ENCODE measurements around the gene RAB35.

DNA sequence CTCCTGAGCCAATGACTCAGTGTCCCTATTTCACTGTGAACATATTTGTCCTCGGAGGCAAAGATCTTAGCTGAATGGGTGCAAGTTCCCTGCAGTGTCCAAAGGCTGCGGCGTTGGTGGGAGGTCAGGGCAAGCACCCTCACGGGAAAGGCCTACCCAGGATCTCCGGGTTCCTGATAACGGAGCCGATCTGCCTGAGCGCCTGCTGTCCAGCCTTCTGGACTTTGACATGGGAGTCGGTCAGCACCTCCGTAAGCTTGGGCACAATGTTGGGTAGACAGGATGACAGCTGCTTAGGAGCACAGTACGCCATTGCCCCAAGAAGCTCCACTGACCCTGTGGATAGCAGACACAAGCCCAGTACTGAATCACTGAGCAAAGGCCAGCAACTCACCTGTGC is 31.5 kb upstream of the RAB35 start:
- TF ChIP-seq POLR2A (IDR thresholded peaks at IDR 0.05; ENCODE audit: borderline replicate concordance, extremely low read depth, insufficient read depth, insufficient read length) (no peak), FOSL1 (IDR thresholded peaks at IDR 0.05; ENCODE audit: low read depth) (no peak), POLR2AphosphoS5 (IDR thresholded peaks at IDR 0.05; ENCODE audit: low read depth, low read length) (no peak)
- TF ChIP-seq, protein P1, sequence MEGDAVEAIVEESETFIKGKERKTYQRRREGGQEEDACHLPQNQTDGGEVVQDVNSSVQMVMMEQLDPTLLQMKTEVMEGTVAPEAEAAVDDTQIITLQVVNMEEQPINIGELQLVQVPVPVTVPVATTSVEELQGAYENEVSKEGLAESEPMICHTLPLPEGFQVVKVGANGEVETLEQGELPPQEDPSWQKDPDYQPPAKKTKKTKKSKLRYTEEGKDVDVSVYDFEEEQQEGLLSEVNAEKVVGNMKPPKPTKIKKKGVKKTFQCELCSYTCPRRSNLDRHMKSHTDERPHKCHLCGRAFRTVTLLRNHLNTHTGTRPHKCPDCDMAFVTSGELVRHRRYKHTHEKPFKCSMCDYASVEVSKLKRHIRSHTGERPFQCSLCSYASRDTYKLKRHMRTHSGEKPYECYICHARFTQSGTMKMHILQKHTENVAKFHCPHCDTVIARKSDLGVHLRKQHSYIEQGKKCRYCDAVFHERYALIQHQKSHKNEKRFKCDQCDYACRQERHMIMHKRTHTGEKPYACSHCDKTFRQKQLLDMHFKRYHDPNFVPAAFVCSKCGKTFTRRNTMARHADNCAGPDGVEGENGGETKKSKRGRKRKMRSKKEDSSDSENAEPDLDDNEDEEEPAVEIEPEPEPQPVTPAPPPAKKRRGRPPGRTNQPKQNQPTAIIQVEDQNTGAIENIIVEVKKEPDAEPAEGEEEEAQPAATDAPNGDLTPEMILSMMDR (IDR thresholded peaks at IDR 0.05 in 2 of 3, conservative IDR thresholded peaks at IDR 0.05 in 1 of 3; ENCODE audit: borderline replicate concordance in 1 of 3, insufficient read depth in 1 of 3, low read depth in 2 of 3, low read length in 2 of 3) = no peak
- TF ChIP-seq, protein P2, sequence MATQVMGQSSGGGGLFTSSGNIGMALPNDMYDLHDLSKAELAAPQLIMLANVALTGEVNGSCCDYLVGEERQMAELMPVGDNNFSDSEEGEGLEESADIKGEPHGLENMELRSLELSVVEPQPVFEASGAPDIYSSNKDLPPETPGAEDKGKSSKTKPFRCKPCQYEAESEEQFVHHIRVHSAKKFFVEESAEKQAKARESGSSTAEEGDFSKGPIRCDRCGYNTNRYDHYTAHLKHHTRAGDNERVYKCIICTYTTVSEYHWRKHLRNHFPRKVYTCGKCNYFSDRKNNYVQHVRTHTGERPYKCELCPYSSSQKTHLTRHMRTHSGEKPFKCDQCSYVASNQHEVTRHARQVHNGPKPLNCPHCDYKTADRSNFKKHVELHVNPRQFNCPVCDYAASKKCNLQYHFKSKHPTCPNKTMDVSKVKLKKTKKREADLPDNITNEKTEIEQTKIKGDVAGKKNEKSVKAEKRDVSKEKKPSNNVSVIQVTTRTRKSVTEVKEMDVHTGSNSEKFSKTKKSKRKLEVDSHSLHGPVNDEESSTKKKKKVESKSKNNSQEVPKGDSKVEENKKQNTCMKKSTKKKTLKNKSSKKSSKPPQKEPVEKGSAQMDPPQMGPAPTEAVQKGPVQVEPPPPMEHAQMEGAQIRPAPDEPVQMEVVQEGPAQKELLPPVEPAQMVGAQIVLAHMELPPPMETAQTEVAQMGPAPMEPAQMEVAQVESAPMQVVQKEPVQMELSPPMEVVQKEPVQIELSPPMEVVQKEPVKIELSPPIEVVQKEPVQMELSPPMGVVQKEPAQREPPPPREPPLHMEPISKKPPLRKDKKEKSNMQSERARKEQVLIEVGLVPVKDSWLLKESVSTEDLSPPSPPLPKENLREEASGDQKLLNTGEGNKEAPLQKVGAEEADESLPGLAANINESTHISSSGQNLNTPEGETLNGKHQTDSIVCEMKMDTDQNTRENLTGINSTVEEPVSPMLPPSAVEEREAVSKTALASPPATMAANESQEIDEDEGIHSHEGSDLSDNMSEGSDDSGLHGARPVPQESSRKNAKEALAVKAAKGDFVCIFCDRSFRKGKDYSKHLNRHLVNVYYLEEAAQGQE (IDR thresholded peaks at IDR 0.05; ENCODE audit: low read depth) = no peak
